Fibroblast of peridontal ligament (primary cell): ENCODE measurements around the gene MCMBP.
"Not testable (repeated sequence)": the region's sequence is repeated elsewhere in the genome, so short reads cannot be mapped to it uniquely, and the experiment has no call there.

ENCODE experiments used
- DNase-seq: peaks from one replicate; pipeline ENCODE4 v3.0.0-alpha.2; 2010; ENCODE audit errors: extremely low read depth

MCMBP gene

GRCh38 chr10:119830851-119831250 is 41.8 kb downstream of the MCMBP start:
- no peak for DNase-seq

DNA sequence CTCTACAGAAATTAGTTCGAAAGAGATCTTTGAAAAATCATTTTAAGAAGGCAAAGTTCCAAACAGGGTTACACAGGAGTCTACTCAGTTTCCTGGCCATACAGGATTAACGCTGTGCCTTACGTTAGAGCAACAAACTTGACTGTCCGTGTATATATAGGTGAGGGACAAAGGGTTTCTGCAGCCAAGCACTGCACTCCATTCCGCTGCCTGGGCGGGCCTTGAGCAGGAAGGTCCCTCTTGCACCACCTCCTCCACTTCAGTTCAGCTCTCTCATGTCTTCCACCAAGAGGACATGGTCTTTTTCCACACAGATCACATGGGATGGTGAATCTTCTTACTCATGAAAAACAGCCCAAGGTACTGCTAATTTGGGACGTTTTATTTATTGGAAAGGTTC is 43.2 kb downstream of the MCMBP start:
- DNase-seq, result no peak

DNA sequence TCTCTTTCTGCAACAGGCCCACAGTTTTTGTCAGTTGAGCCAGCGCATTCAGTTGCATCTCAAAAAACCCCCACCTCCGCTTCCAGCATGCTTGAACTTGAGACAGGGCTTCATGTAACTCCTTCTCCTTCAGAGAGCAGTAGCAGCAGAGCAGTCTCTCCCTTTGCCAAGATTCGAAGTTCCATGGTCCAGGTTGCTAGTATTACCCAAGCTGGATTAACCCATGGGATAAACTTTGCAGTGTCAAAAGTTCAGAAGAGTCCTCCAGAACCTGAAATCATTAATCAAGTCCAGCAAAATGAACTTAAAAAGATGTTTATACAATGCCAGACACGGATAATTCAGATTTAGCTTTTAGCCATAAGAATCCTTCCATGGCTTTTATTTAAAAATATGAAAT is 45.2 kb downstream of the MCMBP start:
- DNase-seq, result no peak

- DNase-seq, result peak; percentile 21
These were observed 45.9 kb downstream of the MCMBP start for GRCh38 chr10:119826771-119827170.

- DNase-seq, result no peak
These were observed 48.3 kb downstream of the MCMBP start for GRCh38 chr10:119824299-119824698.

DNA sequence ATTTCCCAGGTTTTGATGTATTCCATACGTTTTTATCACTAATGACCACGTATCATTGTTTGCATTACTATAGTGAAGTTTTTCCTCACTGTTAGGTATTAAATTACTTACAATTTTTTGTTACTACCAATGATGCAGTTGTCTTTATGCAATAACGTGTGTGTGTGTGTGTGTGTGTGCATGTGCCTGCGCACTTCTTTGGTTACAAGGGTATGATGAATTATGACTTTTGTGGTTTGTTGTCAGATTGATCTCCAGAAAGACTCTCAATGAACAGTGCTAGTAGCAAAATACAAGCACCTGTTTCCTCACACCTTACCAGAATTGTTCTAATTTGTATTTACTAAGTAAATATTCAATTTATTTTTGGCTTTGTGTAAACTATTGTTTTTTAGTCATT is 51.5 kb downstream of the MCMBP start:
- no peak for DNase-seq

- no peak for DNase-seq
These were observed 53.8 kb downstream of the MCMBP start for GRCh38 chr10:119818889-119819270.

- DNase-seq, result peak; percentile 43
These were observed 54.4 kb downstream of the MCMBP start for GRCh38 chr10:119817991-119818888.

DNA sequence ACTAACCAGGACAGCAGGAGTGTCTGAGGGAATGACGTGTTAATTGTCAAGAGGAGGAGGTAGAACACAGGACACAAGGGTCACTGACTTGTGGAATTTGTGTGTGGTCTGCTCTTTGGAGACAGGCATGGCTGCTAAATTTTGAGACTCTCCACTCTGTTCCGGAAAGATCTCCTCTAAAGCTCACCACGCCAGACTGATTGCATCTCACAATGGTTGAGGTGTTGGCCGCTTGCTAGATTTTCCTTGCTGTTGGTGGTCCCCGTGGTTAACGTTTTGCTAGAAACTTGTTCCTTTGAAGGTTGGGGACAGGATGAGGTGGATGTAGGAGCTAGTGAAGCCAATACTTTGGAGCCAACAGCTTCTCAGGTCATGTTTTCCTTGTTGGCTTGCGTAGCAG is 57.0 kb downstream of the MCMBP start:
- no peak for DNase-seq

- no peak for DNase-seq
These were observed 60.0 kb downstream of the MCMBP start for GRCh38 chr10:119812684-119813083.

- no peak for DNase-seq
These were observed 61.5 kb downstream of the MCMBP start for GRCh38 chr10:119811122-119811521.

- peak; percentile 76 for DNase-seq
These were observed 64.5 kb downstream of the MCMBP start for GRCh38 chr10:119807960-119808697.

DNA sequence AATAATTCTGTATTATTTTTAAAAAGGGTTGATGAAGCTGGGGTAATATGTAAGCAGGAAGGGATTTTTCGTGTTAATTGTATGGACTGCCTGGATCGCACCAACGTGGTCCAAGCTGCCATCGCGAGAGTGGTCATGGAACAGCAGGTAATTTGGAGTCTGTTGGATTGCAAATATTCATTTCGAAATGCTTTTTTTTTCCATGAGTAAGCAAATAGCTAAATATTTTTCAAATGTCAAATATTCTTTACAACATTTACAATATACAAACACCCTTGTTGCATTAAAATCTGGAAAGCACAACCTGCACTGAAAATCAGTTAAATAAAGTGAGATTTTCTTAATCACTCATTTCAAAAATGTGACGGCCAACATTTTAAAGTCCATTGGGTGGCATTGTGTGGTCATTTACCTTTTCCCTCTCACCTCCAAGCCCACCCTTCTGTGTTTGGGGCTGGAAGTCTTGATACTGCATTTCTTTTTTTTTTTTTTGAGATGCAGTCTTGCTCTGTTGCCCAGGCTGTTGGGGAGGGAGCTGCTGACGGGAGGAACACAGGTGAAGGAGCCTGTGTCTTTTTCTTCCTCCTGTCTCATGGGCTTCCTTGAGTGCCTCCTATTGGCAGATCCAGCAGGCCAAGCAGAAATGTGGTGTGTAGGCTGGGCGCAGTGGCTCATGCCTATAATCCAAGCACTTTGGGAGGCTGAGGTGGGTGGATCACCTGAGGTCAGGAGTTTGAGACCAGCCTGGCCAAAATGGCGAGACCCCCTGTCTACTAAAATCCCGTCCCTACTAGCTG is 66.1 kb downstream of the MCMBP start:
- no peak for DNase-seq

DNA sequence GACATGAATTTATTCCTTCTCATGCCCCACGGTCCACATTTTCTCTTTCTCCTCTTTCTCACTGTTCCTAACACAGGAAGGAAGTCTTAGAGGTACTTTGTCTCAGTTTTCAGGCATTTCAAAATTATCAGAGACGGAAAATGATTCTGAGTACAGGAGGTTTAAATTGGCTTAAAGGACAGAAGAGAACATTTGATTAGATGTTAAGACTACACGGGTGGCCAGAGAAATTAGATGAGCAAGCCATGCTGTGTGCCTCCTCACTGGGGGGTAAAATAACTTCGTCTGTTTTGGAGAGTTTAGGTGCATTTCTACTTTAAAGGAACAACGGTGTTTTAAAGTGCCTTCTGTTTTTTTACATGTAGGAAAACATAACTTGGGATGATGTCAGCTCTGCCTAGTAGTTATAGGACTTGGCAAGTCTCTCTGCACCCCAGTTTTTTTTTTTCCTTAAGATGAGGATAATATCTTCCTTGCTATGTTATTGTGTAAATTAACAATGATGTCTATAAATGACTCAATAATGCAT is 66.9 kb downstream of the MCMBP start:
- DNase-seq, result no peak

DNA sequence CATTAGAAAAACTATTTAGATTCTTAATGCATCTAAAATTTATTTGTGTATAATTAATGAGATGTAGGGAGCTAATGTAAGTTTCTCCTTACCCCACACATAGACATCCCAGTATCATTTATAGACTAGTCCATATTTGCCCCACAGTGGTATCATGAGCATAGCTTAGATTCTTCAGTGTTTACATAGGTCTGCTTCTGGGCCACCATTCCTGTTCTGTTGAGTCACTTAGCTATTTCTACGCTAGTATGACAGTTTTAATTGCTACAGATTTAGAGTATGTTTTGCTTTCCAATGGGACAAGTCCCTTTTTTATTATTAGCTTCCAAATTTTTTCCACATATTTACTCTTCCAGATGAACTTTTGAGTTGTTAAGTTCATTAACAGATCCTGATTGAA is 69.4 kb downstream of the MCMBP start:
- peak; percentile 62 for DNase-seq

DNA sequence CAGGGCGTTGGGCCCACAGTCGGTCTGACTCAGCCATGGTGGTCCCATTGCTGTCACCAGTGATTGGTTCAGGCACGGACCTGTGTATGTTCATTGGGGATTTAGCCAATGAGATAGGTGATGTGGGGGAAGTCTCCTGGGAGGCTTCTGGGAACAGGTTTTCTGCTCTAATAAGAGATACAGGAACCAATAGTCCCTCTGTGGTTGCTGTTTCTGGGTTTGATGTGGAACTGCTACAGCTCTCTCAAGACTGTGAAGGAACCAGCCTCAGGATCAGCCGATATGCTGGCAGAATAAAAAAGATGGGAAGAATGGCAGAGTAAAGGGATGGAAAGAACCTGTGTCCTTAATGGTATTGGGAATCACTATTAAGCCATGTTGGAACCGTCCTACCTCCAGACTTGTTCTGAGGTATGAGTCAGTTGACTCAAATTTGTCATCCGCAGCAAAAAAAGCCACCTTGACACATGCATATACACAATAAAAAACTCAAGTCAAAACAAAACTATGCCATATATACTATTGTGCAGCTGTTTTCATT is 70.6 kb downstream of the MCMBP start:
- DNase-seq, result no peak

DNA sequence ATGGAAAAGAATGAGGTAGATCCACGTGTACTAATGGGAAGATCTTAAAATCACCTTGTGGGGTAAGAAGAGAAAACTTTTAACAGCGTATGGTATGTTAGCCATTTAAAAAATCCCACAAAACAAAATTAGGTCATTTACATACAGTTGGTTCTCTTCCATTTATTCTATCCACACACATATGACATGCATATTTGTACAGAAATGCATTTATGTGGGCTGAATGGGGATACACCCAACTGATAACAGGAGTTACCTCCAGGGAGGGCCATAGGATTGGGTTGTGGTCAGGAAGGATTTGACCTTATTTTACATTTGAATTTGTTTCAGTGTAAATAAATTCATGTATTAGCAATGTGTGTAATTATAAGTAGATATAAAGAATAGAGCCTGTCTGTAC is 71.5 kb downstream of the MCMBP start:
- DNase-seq, result no peak

GRCh38 chr10:119796039-119796438 is 76.6 kb downstream of the MCMBP start:
- no peak for DNase-seq

DNA sequence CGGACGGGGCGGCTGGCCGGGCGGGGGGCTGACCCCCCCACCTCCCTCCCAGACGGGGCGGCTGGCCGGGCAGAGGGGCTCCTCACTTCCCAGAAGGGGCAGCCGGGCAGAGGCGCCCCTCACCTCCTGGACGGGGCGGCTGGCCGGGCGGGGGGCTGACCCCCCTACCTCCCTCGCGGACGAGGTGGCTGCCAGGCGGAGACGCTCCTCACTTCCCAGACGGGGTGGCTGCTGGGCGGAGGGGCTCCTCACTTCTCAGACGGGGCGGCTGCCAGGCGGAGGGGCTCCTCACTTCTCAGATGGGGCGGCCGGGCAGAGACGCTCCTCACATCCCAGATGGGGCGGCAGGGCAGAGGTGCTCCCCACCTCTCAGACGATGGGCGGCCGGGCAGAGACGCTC is 77.5 kb downstream of the MCMBP start:
- DNase-seq, result not testable (repeated sequence)

GRCh38 chr10:119786117-119786769 is 86.4 kb downstream of the MCMBP start:
- DNase-seq, result peak; percentile 51
